ENCODE measurements around the gene HBS1L. TPM values are rescaled to one million over a fixed set of nuclear protein-coding genes. Genes with fewer than 3 reads are reported as not detected.

Gene HBS1L
- total RNA-seq (10 to 100 TPM; 65.2 to 81.3 (median 74.5) TPM), polyA plus RNA-seq (28.7 TPM)
- long read RNA-seq, donor 1, full-length matches to known transcripts = 229 of 251 reads
- long read RNA-seq, donor 1, partial matches to known transcripts = 8 of 251 reads
- long read RNA-seq, donor 1, other reads (novel, unspliced or antisense) = 14 of 251 reads
- long read RNA-seq, donor 2, full-length matches to known transcripts = 40 of 47 reads
- long read RNA-seq, donor 2, partial matches to known transcripts = 4 of 47 reads
- long read RNA-seq, donor 2, other reads (novel, unspliced or antisense) = 3 of 47 reads
- long read RNA-seq, donor 3, full-length matches to known transcripts = 717 of 796 reads
- long read RNA-seq, donor 3, partial matches to known transcripts = 23 of 796 reads
- long read RNA-seq, donor 3, other reads (novel, unspliced or antisense) = 56 of 796 reads
- long read RNA-seq, donor 4, full-length matches to known transcripts = 54 of 60 reads
- long read RNA-seq, donor 4, partial matches to known transcripts = 3 of 60 reads
- long read RNA-seq, donor 4, other reads (novel, unspliced or antisense) = 3 of 60 reads

DNA sequence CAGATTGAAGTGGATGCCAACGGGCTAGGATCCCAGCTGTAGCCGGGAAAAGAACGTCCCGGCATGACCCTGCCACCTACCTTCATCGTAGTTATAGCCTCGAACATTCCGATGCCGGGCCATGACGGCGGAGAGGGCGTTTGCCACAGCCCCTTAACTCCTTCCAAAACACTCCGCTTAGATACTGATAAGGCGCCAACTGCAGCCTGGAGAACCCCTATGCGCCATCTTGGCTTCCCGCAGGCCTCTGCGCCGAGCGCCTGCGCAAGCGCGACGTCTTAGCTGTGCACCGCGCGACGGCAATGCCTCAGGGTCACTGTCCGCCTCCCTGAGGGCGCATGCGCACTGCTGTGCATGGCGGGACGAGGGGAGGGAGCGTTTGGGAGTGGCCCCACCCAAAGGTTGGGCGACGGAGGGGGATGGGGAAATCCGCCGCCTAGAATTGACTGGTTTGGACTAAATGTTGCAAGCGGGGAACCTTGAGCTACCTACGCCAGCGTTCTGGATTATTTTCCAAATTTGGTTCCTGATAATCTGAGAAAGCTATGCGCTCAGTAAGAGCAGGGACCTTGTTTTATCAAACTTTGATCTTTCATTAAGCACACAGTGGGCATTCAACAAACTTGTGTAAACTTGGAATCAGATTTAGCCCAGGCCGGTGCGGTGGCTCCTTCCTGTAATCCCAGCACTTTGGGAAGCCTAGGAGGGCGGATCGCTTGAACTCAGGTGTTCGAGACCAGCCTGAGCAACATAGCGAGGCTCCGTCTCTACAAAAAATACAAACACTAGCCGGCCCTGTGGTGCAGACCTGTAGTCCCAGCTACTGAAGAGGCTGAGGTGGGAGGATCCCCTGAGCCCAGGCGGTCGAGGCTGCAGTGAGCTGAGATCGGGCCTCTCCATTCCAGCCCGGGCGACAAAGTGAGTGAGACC lies at the start of gene HBS1L:
TSS of gene HBS1L (minus strand) at position 254 of the 930 bp plus-strand sequence. CDS start at position 123, 131 bp downstream.
- peak; percentile 98 to 99 (median 99) for DNase-seq
- ATAC-seq = peak; percentile 100
- WGBS = 9% methylated on average over 53 of the region's 53 CpGs
- Histone ChIP-seq H3K9me3 (ENCODE audit: control insufficient read depth, low read length) (no peaks in the 10 kb centered on the region), H3K4me3 (ENCODE audit: low read length) (peak within 1 kb of the TSS; percentile 84), H3K4me1 (ENCODE audit: control insufficient read depth, insufficient read depth, low read length) (peaks cover 2% of the 10 kb centered on the region), H3K27me3 (ENCODE audit: control insufficient read depth, insufficient read depth) (no peaks in the 10 kb centered on the region), H3K27ac (ENCODE audit: low read length) (peak within 1 kb of the TSS; percentile 64)
- intact Hi-C loops (cut with DNase I) = no loop called here

DNA sequence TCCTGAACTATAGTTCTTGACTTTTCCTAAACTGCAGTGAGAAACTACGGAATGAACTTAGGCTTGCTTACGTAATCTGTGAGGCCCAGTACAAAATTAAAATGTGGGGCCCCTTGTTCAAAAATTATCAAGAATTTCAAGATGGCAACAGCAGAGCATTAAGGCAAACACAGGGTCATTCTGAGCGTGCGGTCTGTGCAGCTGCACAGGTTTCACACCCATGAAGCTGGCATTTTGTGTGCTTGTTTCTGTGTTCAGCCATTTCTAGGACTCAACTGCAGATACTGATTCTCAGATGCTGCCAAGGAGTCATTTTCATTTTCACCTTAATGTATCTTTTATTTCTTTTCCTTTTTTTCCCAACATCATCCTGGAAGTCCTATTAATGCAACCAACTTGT lies 49.6 kb upstream of the HBS1L start:
- Histone ChIP-seq H3K27me3 (ENCODE audit: control insufficient read depth, insufficient read depth) (no peaks in the 10 kb centered on the region), H3K4me3 (ENCODE audit: low read length) (no peak overlapping the region), H3K27ac (ENCODE audit: low read length) (no peak overlapping the region), H3K9me3 (ENCODE audit: control insufficient read depth, low read length) (no peaks in the 10 kb centered on the region), H3K4me1 (ENCODE audit: control insufficient read depth, insufficient read depth, low read length) (no peaks in the 10 kb centered on the region)
- no peak for ATAC-seq
- intact Hi-C loops (cut with DNase I) = no loop called here
- no peak for DNase-seq
- 89% methylated on average over 4 of the region's 4 CpGs for WGBS

DNA sequence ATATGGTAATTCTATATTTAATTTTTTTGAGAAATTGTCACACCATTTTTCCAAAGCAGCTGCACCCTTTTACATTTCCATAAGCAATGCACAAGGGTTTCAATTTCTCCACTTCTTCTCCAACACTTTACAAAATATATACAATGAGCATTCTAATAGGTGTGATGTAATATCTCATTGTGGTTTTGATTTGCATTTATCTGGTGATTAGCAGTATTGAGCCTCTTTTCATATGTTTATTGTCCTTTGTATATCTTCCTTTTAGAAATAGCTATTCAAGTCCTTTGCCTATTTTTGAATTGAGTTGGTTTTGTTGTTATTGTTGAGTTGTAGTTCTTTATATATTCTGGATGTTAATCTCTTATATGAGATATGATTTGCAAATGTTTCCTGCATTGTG lies 47.6 kb upstream of the HBS1L start:
- no peak for ATAC-seq

DNA sequence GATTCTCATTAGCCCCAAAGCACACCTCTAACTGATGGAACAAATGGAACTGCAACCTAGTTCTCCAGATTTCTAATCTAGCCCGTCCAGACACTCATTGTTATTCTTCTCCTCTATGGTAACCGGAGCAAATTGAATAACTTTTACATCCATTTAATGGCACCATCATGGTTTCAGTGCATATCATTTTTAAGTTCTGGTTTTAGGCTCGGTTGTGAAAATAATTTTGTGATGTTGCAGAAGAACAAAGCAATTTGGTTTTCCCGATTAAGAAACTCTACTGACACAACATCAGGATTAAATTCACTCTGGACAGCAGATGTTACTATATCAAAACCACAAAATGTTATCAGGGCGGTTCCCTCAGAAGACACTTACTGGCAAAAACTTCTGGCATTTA lies 42.5 kb upstream of the HBS1L start:
- Histone ChIP-seq H3K4me1 (ENCODE audit: control insufficient read depth, insufficient read depth, low read length) (no peaks in the 10 kb centered on the region), H3K27ac (ENCODE audit: low read length) (no peak overlapping the region), H3K4me3 (ENCODE audit: low read length) (no peak overlapping the region), H3K27me3 (ENCODE audit: control insufficient read depth, insufficient read depth) (no peaks in the 10 kb centered on the region), H3K9me3 (ENCODE audit: control insufficient read depth, low read length) (no peaks in the 10 kb centered on the region)
- ATAC-seq (no peak), DNase-seq (no peak)
- intact Hi-C loops (cut with DNase I) = no loop called here
- WGBS = 57% methylated on average over 5 of the region's 5 CpGs

More for the DNA sequence above, 47.6 kb upstream of the HBS1L start:
- no peak for DNase-seq
- Histone ChIP-seq H3K27me3 (ENCODE audit: control insufficient read depth, insufficient read depth) (no peaks in the 10 kb centered on the region), H3K4me1 (ENCODE audit: control insufficient read depth, insufficient read depth, low read length) (no peaks in the 10 kb centered on the region), H3K4me3 (ENCODE audit: low read length) (no peak overlapping the region), H3K27ac (ENCODE audit: low read length) (no peak overlapping the region), H3K9me3 (ENCODE audit: control insufficient read depth, low read length) (no peaks in the 10 kb centered on the region)
- intact Hi-C loops (cut with DNase I) = no loop called here

DNA sequence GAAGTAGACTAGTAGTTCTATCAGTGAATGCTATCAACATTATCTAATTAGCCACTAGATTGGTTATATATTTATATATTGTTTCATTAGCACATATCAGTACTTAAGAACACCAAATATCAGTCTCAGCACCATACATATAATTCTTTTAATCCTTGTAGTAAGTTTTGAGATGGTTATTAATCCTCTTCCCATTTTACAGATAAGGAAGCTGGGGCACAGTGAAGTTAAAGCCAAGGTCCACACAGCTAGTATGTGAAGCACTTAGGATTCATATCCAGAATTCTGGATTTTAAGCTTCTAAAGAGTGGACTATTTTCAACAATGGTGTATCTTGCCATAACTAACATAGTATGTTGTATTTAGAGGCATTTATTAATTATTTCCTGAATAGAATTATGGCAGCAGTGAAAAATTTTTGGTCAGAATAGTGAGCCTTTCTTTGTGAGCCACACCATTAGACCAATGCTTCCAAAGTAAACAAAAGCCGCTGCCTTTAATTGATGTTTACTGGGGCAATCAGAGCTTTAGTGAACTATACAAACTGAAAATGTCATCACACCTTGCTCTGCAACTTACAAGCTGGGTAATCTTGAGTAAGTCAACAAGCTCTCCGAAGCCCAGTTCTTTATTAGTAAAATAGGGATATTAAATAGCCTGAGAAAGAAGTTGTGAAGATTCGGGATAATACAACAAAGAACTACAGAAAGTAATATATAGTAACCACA lies 41.9 kb upstream of the HBS1L start:
- intact Hi-C loops (cut with DNase I) = no loop called here
- H3K27me3 ChIP-seq (ENCODE audit: control insufficient read depth, insufficient read depth) = no peaks in the 10 kb centered on the region
- WGBS = 74% methylated on average over 3 of the region's 3 CpGs
- ATAC-seq = no peak
- H3K4me1 ChIP-seq (ENCODE audit: control insufficient read depth, insufficient read depth, low read length) = no peaks in the 10 kb centered on the region
- DNase-seq = no peak
- no peak overlapping the region for H3K27ac ChIP-seq (ENCODE audit: low read length)
- H3K9me3 ChIP-seq (ENCODE audit: control insufficient read depth, low read length) = no peaks in the 10 kb centered on the region
- no peak overlapping the region for H3K4me3 ChIP-seq (ENCODE audit: low read length)

DNA sequence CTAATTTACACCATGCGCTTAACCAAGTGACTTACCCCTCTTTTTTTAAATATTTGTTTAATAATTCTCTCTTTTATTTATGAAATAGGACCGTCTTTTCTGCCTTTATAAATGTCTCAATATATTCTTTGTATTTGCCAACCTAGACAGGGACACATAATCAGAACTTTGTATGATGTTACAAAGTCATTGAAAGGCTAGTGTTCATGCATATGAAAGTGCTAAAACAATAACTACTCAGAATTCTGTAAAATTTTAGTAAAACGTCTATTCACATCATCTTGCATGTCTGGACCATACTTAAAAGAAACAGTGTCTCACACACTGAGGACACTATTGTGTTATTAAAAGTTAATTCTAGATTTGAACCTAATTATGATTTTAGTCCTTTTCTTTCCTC lies 41.1 kb upstream of the HBS1L start:
- Histone ChIP-seq H3K4me1 (ENCODE audit: control insufficient read depth, insufficient read depth, low read length) (no peaks in the 10 kb centered on the region), H3K9me3 (ENCODE audit: control insufficient read depth, low read length) (no peaks in the 10 kb centered on the region), H3K4me3 (ENCODE audit: low read length) (no peak overlapping the region), H3K27me3 (ENCODE audit: control insufficient read depth, insufficient read depth) (no peaks in the 10 kb centered on the region), H3K27ac (ENCODE audit: low read length) (no peak overlapping the region)
- ATAC-seq (no peak), DNase-seq (no peak)
- WGBS = 64% methylated on average over 3 of the region's 3 CpGs
- intact Hi-C loops (cut with DNase I) = no loop called here

DNA sequence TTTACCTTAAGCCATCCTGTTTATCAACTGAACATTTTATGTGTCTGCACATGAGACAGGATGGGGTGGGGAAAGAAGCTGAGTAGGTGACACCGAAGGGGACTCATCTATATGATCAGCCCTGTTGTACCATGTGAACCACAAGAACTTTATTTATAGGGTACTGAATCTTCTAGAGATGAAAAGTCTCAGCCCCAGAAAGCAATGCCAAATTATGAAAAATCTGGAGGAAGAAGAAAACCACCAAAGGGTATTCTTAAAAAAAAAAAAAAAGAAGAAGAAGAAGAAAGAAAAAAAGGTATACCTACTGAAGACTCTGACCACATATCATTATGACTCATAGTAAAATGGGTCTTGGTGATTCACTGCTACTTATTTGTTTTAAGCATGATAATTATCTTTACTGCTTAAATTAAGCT lies 39.8 kb upstream of the HBS1L start:
- intact Hi-C loops (cut with DNase I) = no loop called here
- Histone ChIP-seq H3K27ac (ENCODE audit: low read length) (no peak overlapping the region), H3K4me1 (ENCODE audit: control insufficient read depth, insufficient read depth, low read length) (no peaks in the 10 kb centered on the region), H3K27me3 (ENCODE audit: control insufficient read depth, insufficient read depth) (no peaks in the 10 kb centered on the region), H3K4me3 (ENCODE audit: low read length) (no peak overlapping the region), H3K9me3 (ENCODE audit: control insufficient read depth, low read length) (no peaks in the 10 kb centered on the region)
- WGBS = 81% methylated on average over 1 of the region's 1 CpG
- no peak for DNase-seq
- ATAC-seq = no peak

DNA sequence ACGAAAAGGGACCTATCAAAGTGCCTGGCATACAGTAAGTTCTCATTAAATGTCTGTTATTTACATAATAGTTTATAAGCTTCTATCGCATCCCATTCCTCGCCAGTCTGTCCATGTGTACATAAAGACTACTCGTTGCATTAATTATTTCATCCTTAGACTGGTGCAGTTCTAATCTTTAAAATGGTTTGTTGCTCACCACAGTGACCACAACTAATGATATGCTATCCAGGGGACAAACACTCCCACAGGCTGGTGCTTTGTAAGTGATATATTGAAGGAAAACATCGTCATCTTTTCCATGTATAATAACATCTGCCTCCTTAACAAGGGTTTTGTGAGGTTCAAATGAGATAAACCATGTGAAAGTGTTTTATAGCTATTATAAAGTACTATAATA lies 39.0 kb upstream of the HBS1L start:
- DNase-seq = no peak
- intact Hi-C loops (cut with DNase I) = no loop called here
- H3K27ac ChIP-seq (ENCODE audit: low read length) = no peak overlapping the region
- no peaks in the 10 kb centered on the region for H3K4me1 ChIP-seq (ENCODE audit: control insufficient read depth, insufficient read depth, low read length)
- no peaks in the 10 kb centered on the region for H3K9me3 ChIP-seq (ENCODE audit: control insufficient read depth, low read length)
- 86% methylated on average over 5 of the region's 5 CpGs for WGBS
- H3K4me3 ChIP-seq (ENCODE audit: low read length) = no peak overlapping the region
- H3K27me3 ChIP-seq (ENCODE audit: control insufficient read depth, insufficient read depth) = no peaks in the 10 kb centered on the region
- ATAC-seq = no peak

DNA sequence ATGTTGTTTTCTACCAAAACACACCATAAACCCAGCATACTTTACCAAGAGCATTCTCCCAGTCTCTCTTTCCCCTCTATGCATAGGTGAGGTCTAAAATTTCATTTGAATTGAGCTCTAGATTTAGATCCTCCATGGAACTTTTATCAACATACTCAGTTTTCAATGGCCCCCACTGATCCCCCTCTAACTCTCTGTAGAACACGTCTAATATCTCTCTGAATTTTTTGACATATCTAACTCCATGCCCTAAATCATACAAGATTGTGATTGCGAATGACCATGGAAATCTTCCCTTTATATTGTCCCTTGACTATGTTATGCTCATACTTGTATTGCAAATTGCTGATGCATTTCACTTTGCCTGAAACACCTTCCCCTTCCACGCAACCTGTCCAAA lies 38.1 kb upstream of the HBS1L start:
- no peaks in the 10 kb centered on the region for H3K4me1 ChIP-seq (ENCODE audit: control insufficient read depth, insufficient read depth, low read length)
- H3K27ac ChIP-seq (ENCODE audit: low read length) = no peak overlapping the region
- ATAC-seq (no peak), DNase-seq (no peak)
- WGBS = 88% methylated on average over 3 of the region's 3 CpGs
- no peaks in the 10 kb centered on the region for H3K27me3 ChIP-seq (ENCODE audit: control insufficient read depth, insufficient read depth)
- intact Hi-C loops (cut with DNase I) = no loop called here
- no peak overlapping the region for H3K4me3 ChIP-seq (ENCODE audit: low read length)
- H3K9me3 ChIP-seq (ENCODE audit: control insufficient read depth, low read length) = no peaks in the 10 kb centered on the region

DNA sequence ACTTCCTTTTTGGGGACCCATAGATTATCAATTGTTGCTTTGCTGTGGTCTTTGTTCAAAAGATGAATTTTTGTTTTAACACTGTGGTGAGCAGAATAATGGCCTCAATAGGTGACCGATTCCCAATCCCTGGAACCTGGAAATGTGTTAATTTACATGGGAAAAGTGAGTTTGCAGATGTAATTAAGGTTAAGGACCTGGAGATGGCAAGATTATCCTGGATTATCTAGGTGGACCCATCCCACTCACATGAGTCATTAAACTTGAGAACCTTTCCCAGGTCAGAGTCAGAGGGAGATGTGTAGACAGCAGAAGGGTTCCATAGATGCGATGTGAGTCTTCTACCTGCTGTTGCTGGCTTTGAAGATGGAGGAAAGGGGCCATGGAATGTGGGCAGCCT lies 36.2 kb upstream of the HBS1L start:
- Histone ChIP-seq H3K9me3 (ENCODE audit: control insufficient read depth, low read length) (no peaks in the 10 kb centered on the region), H3K4me3 (ENCODE audit: low read length) (no peak overlapping the region), H3K4me1 (ENCODE audit: control insufficient read depth, insufficient read depth, low read length) (no peaks in the 10 kb centered on the region), H3K27me3 (ENCODE audit: control insufficient read depth, insufficient read depth) (no peaks in the 10 kb centered on the region), H3K27ac (ENCODE audit: low read length) (no peak overlapping the region)
- no peak for ATAC-seq
- intact Hi-C loops (cut with DNase I) = no loop called here
- no peak for DNase-seq
- 87% methylated on average over 2 of the region's 2 CpGs for WGBS

Data from right cardiac atrium (tissue), 5 donors.